OCI-LY7 (cell line): Measurements from ENCODE around the gene SLC25A26.

Experiments
- EZH2phosphoT487 ChIP-seq: fragments of 200-600 bp; sonication (generic); IDR thresholded peaks from 2 replicates; pipeline ENCODE4 v1.6.1; 2018; ENCODE audit warnings: low read depth, borderline replicate concordance, mild to moderate bottlenecking, mixed run types, antibody characterized with exemption, low read length, moderate library complexity, mixed read lengths
- TF ChIP-seq, protein P1 (sequence below): fragments of 200-600 bp; sonication (generic); conservative IDR thresholded peaks from 2 replicates; pipeline ENCODE4 v1.5.1; 2014; ENCODE audit warnings: mild to moderate bottlenecking, antibody characterized with exemption, low read length, moderate library complexity, mixed read lengths

DNA sequence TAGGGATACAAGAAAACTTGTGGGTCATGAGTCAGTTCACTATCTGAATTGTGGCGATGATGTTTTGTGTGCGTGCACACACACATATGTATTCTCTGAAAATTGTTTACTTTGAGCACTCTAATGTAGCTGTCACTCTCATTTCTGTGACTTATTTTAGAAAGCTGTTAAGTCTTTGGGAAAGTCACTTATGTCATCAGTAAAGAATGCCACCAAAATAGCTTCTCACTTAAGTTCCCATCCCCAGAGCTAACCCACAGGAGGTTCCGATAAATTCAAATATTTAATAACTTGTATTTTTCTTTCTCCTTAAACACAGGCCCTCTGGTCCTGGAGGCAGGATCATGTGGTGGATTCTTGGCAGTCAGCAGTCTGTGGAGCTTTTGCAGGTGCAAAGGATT, 141.7 kb downstream of the SLC25A26 start:
- TF ChIP-seq, protein P1, sequence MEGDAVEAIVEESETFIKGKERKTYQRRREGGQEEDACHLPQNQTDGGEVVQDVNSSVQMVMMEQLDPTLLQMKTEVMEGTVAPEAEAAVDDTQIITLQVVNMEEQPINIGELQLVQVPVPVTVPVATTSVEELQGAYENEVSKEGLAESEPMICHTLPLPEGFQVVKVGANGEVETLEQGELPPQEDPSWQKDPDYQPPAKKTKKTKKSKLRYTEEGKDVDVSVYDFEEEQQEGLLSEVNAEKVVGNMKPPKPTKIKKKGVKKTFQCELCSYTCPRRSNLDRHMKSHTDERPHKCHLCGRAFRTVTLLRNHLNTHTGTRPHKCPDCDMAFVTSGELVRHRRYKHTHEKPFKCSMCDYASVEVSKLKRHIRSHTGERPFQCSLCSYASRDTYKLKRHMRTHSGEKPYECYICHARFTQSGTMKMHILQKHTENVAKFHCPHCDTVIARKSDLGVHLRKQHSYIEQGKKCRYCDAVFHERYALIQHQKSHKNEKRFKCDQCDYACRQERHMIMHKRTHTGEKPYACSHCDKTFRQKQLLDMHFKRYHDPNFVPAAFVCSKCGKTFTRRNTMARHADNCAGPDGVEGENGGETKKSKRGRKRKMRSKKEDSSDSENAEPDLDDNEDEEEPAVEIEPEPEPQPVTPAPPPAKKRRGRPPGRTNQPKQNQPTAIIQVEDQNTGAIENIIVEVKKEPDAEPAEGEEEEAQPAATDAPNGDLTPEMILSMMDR = no peak
- TF ChIP-seq EZH2phosphoT487 = no peak
